HEK293 (cell line): Measurements from ENCODE around the gene ARHGAP5.
A peak's percentile ranks its signal among the peaks of the same experiment; 100 is the strongest.

Experiments used
- CTCF ChIA-PET: fragments of 350-600 bp; formaldehyde crosslinking; extraction: SDS; loops from one replicate; lab custom pipeline; 2021; ENCODE audit warnings: antibody characterized with exemption; lab: Yijun Ruan, JAX
- POLR2A ChIA-PET: fragments of 300-600 bp; formaldehyde crosslinking; extraction: SDS; loops from one replicate; lab custom pipeline; 2020; ENCODE audit warnings: antibody characterized with exemption, inconsistent platforms; lab: Yijun Ruan, JAX
- H3K27ac ChIP-seq: fragments of 200-500 bp; sonication (Bioruptor generic); 2 replicates; pipeline ENCODE4 v1.5.1; 2014; ENCODE audit warnings: low read depth, low read length, control low read depth, inconsistent platforms; ENCODE audit errors: extremely low read depth
- H3K36me3 ChIP-seq, 2 experiments: fragments of 200-500 bp in 1 of 2; sonication (Bioruptor generic) in 1 of 2; 1 replicate in 1 of 2; 2 replicates in 1 of 2; pipeline ENCODE4 v1.5.1; 2014 to 2017; ENCODE audit warnings: inconsistent platforms in 2 of 2, low read length in 2 of 2; ENCODE audit not compliant: control insufficient read depth in 2 of 2, insufficient read depth in 1 of 2
- H3K4me1 ChIP-seq: fragments of 200-500 bp; sonication (Bioruptor generic); 2 replicates; pipeline ENCODE4 v1.5.1; 2014; ENCODE audit warnings: mild to moderate bottlenecking, low read length, inconsistent platforms; ENCODE audit not compliant: control insufficient read depth, insufficient read depth
- H3K4me3 ChIP-seq: 2 replicates; pipeline ENCODE4 v1.5.1; 2011; ENCODE audit warnings: low read depth, mild to moderate bottlenecking, control low read depth, low read length, moderate library complexity
- H3K9me3 ChIP-seq: fragments of 200-500 bp; sonication (Bioruptor generic); 2 replicates; pipeline ENCODE4 v1.5.1; 2014; ENCODE audit warnings: low read depth, low read length, inconsistent platforms; ENCODE audit not compliant: control insufficient read depth, insufficient read depth
- FEZF1 ChIP-seq: fragments of 450-650 bp; formaldehyde crosslinking; IDR thresholded peaks from 2 replicates; pipeline ENCODE4 v1.5.1; 2016; ENCODE audit warnings: missing biosample characterization, missing genetic modification characterization
- OSR2 ChIP-seq: fragments of 450-650 bp; formaldehyde crosslinking; IDR thresholded peaks from 2 replicates; pipeline ENCODE4 v1.5.1; 2016; ENCODE audit warnings: missing biosample characterization, missing genetic modification characterization
- ZBTB1 ChIP-seq: fragments of 450-650 bp; formaldehyde crosslinking; IDR thresholded peaks from 2 replicates; pipeline ENCODE4 v1.5.1; 2016; ENCODE audit warnings: missing biosample characterization, missing genetic modification characterization
- ZEB2 ChIP-seq: fragments of 450-650 bp; formaldehyde crosslinking; IDR thresholded peaks from 2 replicates; pipeline ENCODE4 v1.5.1; 2016; ENCODE audit warnings: missing biosample characterization, missing genetic modification characterization
- ZFP41 ChIP-seq: fragments of 450-650 bp; formaldehyde crosslinking; IDR thresholded peaks from 2 replicates; pipeline ENCODE4 v1.5.1; 2016; ENCODE audit warnings: missing biosample characterization, missing genetic modification characterization, borderline replicate concordance
- ZNF121 ChIP-seq: fragments of 450-650 bp; formaldehyde crosslinking; IDR thresholded peaks from 2 replicates; pipeline ENCODE4 v1.5.1; 2016; ENCODE audit warnings: missing biosample characterization, missing genetic modification characterization
- ZNF132 ChIP-seq: fragments of 450-650 bp; formaldehyde crosslinking; IDR thresholded peaks from 2 replicates; pipeline ENCODE4 v1.5.1; 2017; ENCODE audit warnings: missing biosample characterization, missing genetic modification characterization, borderline replicate concordance
- ZNF146 ChIP-seq: fragments of 450-650 bp; formaldehyde crosslinking; IDR thresholded peaks from 2 replicates; pipeline ENCODE4 v1.5.1; 2016; ENCODE audit warnings: missing biosample characterization, missing genetic modification characterization
- ZNF302 ChIP-seq: fragments of 450-650 bp; formaldehyde crosslinking; IDR thresholded peaks from 2 replicates; pipeline ENCODE4 v1.5.1; 2016; ENCODE audit warnings: missing biosample characterization, missing genetic modification characterization, low read depth
- ZNF311 ChIP-seq: fragments of 450-650 bp; formaldehyde crosslinking; IDR thresholded peaks from 2 replicates; pipeline ENCODE4 v1.5.1; 2017; ENCODE audit warnings: missing biosample characterization, missing genetic modification characterization, borderline replicate concordance
- ZNF664 ChIP-seq: fragments of 450-650 bp; formaldehyde crosslinking; IDR thresholded peaks from 2 replicates; pipeline ENCODE4 v1.5.1; 2016; ENCODE audit warnings: missing biosample characterization, missing genetic modification characterization
- ZNF843 ChIP-seq: fragments of 450-650 bp; formaldehyde crosslinking; IDR thresholded peaks from 2 replicates; pipeline ENCODE4 v1.5.1; 2016; ENCODE audit warnings: missing biosample characterization, missing genetic modification characterization
- ZSCAN30 ChIP-seq: fragments of 450-650 bp; IDR thresholded peaks from 2 replicates; pipeline ENCODE4 v1.5.1; 2018; ENCODE audit warnings: missing biosample characterization, mild to moderate bottlenecking, missing genetic modification characterization, moderate library complexity
- ZXDB ChIP-seq: fragments of 450-650 bp; formaldehyde crosslinking; IDR thresholded peaks from 2 replicates; pipeline ENCODE4 v1.5.1; 2016; ENCODE audit warnings: missing biosample characterization, missing genetic modification characterization
- TF ChIP-seq, protein P1 (sequence below): fragments of 450-650 bp; formaldehyde crosslinking; IDR thresholded peaks from 2 replicates; pipeline ENCODE4 v1.5.1; 2016; ENCODE audit warnings: missing biosample characterization, missing genetic modification characterization
- TF ChIP-seq, protein P2 (sequence below): fragments of 450-650 bp; formaldehyde crosslinking; IDR thresholded peaks from 2 replicates; pipeline ENCODE4 v1.5.1; 2016; ENCODE audit warnings: missing biosample characterization, missing genetic modification characterization, borderline replicate concordance
- TF ChIP-seq, protein P3 (sequence below): fragments of 450-650 bp; formaldehyde crosslinking; IDR thresholded peaks from 2 replicates; pipeline ENCODE4 v1.5.1; 2016; ENCODE audit warnings: missing biosample characterization, missing genetic modification characterization
- TF ChIP-seq, protein P4 (sequence below): fragments of 450-650 bp; formaldehyde crosslinking; IDR thresholded peaks from 2 replicates; pipeline ENCODE4 v1.5.1; 2016; ENCODE audit warnings: missing biosample characterization, missing genetic modification characterization

Gene ARHGAP5

DNA sequence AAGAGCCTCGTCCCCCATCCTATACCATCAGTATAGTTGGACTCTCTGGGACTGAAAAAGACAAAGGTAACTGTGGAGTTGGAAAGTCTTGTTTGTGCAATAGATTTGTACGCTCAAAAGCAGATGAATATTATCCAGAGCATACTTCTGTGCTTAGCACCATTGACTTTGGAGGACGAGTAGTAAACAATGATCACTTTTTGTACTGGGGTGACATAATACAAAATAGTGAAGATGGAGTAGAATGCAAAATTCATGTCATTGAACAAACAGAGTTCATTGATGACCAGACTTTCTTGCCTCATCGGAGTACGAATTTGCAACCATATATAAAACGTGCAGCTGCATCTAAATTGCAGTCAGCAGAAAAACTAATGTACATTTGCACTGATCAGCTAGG lies 13.6 kb downstream of the ARHGAP5 start (continued):
- TF ChIP-seq, protein P1, sequence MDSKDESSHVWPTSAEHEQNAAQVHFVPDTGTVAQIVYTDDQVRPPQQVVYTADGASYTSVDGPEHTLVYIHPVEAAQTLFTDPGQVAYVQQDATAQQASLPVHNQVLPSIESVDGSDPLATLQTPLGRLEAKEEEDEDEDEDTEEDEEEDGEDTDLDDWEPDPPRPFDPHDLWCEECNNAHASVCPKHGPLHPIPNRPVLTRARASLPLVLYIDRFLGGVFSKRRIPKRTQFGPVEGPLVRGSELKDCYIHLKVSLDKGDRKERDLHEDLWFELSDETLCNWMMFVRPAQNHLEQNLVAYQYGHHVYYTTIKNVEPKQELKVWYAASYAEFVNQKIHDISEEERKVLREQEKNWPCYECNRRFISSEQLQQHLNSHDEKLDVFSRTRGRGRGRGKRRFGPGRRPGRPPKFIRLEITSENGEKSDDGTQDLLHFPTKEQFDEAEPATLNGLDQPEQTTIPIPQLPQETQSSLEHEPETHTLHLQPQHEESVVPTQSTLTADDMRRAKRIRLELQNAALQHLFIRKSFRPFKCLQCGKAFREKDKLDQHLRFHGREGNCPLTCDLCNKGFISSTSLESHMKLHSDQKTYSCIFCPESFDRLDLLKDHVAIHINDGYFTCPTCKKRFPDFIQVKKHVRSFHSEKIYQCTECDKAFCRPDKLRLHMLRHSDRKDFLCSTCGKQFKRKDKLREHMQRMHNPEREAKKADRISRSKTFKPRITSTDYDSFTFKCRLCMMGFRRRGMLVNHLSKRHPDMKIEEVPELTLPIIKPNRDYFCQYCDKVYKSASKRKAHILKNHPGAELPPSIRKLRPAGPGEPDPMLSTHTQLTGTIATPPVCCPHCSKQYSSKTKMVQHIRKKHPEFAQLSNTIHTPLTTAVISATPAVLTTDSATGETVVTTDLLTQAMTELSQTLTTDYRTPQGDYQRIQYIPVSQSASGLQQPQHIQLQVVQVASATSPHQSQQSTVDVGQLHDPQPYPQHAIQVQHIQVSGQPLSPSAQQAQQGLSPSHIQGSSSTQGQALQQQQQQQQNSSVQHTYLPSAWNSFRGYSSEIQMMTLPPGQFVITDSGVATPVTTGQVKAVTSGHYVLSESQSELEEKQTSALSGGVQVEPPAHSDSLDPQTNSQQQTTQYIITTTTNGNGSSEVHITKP (tag by site-specific recombination) = no peak
- TF ChIP-seq ZSCAN30 (tag by site-specific recombination) = no peak

DNA sequence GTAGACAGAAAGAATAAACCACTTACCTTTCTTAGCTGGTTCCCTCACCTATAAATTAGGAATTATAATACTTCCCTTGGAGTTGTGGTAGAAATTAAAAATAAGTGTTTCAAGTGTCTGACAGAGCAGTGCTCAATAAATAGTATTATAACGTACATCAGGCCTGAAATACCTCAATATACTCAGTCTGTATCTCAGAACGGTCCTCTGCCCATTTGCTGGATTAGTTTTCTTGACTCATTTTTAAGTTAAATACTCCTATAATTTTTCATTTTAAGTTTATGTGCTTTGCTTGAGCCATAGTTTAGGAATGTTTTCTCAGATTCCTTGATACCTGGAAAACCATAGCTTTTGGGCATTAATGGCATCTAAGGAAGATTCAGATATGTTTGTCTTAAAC lies 22.4 kb downstream of the ARHGAP5 start:
- peaks cover 4 to 14% of the 10 kb centered on the region in 2 experiments for H3K36me3 ChIP-seq
- ChIA-PET POLR2A (no interaction called here), CTCF (no interaction called here)
- H3K27ac ChIP-seq = no peak overlapping the region
- peaks cover 26% of the 10 kb centered on the region for H3K4me1 ChIP-seq
- H3K4me3 ChIP-seq = no peak overlapping the region
- H3K9me3 ChIP-seq = no peaks in the 10 kb centered on the region
- TF ChIP-seq, protein P2, sequence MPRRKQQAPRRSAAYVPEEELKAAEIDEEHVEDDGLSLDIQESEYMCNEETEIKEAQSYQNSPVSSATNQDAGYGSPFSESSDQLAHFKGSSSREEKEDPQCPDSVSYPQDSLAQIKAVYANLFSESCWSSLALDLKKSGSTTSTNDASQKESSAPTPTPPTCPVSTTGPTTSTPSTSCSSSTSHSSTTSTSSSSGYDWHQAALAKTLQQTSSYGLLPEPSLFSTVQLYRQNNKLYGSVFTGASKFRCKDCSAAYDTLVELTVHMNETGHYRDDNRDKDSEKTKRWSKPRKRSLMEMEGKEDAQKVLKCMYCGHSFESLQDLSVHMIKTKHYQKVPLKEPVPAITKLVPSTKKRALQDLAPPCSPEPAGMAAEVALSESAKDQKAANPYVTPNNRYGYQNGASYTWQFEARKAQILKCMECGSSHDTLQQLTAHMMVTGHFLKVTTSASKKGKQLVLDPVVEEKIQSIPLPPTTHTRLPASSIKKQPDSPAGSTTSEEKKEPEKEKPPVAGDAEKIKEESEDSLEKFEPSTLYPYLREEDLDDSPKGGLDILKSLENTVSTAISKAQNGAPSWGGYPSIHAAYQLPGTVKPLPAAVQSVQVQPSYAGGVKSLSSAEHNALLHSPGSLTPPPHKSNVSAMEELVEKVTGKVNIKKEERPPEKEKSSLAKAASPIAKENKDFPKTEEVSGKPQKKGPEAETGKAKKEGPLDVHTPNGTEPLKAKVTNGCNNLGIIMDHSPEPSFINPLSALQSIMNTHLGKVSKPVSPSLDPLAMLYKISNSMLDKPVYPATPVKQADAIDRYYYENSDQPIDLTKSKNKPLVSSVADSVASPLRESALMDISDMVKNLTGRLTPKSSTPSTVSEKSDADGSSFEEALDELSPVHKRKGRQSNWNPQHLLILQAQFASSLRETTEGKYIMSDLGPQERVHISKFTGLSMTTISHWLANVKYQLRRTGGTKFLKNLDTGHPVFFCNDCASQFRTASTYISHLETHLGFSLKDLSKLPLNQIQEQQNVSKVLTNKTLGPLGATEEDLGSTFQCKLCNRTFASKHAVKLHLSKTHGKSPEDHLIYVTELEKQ = no peak
- TF ChIP-seq ZNF664 (tag by site-specific recombination) = peak; percentile 21; the same call in 1 of the 2 replicates

DNA sequence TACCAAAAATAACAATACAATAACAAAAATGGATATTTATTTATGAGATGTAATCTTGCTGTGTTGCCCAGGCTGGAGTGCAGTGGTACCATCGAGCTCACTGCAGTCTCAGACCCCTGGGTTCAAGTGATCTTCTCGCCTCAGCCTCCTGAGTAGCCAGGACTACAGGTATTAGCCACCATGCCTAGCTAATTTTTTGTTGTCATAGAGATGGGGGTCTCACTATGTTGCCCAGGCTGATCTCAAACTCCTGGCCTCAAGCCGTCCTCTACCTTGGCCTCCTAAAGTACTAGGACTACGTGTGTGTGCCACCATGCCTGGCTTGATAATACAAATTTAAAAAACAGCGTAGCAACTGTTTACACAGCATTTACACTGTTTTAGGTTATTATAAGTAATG lies 23.1 kb downstream of the ARHGAP5 start:
- Histone ChIP-seq H3K9me3 (no peaks in the 10 kb centered on the region), H3K27ac (no peak overlapping the region), H3K4me3 (no peak overlapping the region), H3K4me1 (peaks cover 26% of the 10 kb centered on the region), H3K36me3 (peaks cover 4 to 7% of the 10 kb centered on the region in 2 experiments)
- ChIA-PET POLR2A (no interaction called here), CTCF (interaction anchor here (0.6 kb wide), 1 partner anchor 374 kb away, joined by 3 read pairs; no protein-coding TSS in a partner anchor)
- TF ChIP-seq ZFP41 (tag by site-specific recombination) (no peak), ZNF121 (peak; percentile 95)

DNA sequence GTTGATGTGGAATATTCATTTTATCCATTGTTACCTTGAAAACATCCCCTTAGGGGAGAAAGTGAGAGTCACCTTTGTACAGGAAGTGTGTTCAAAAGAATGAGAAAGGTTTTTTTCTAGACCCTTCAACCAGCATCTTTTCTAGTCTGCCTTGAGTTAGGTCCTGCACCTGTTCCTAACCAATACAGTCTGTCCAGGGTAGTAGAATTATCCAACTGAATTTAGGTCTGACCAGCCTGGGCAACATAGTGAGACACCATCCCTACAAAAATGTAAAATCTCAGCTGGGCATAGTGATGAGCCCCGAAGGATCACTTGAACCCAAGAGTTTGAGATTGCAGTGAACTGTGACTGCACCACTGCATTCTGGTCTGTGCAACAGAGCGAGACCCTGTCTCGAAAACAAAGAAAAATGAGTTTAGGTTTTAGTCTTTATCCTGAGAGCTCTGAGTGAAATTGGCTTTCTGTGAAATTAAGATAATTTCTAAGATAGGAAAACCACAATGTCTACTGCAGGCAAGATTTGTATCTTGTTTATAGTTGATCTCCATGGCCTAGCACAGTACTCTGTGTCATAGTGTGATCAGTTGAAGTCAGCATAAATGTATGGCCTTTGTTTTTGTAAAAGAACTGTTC lies 25.2 kb downstream of the ARHGAP5 start:
- Histone ChIP-seq H3K4me1 (peaks cover 24% of the 10 kb centered on the region), H3K9me3 (no peaks in the 10 kb centered on the region), H3K27ac (peak overlapping the region; percentile 47; the same call in 1 of the 2 replicates), H3K4me3 (no peak overlapping the region), H3K36me3 (peaks cover 4% of the 10 kb centered on the region in 2 experiments; a peak in 2 of 3 replicates)
- ChIA-PET CTCF (interaction anchor here (0.6 to 1.0 kb wide), 2 partner anchors 149 to 153 kb away, joined by 3 read pairs; no protein-coding TSS in a partner anchor), POLR2A (no interaction called here)
- TF ChIP-seq, protein P3, sequence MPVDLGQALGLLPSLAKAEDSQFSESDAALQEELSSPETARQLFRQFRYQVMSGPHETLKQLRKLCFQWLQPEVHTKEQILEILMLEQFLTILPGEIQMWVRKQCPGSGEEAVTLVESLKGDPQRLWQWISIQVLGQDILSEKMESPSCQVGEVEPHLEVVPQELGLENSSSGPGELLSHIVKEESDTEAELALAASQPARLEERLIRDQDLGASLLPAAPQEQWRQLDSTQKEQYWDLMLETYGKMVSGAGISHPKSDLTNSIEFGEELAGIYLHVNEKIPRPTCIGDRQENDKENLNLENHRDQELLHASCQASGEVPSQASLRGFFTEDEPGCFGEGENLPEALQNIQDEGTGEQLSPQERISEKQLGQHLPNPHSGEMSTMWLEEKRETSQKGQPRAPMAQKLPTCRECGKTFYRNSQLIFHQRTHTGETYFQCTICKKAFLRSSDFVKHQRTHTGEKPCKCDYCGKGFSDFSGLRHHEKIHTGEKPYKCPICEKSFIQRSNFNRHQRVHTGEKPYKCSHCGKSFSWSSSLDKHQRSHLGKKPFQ (tag by site-specific recombination) = 0 out of 2 replicates have a peak, but pooled peaks have one; percentile 28
- peak; percentile 56; the same call in 1 of the 2 replicates for TF ChIP-seq OSR2 (tag by site-specific recombination)
- TF ChIP-seq ZBTB1 (tag by site-specific recombination) = no peak
- no peak for TF ChIP-seq ZNF302
- no peak for TF ChIP-seq ZNF146 (tag by site-specific recombination)
- peak; percentile 65 for TF ChIP-seq ZNF121
- 0 out of 2 replicates have a peak, but pooled peaks have one; percentile 42 for TF ChIP-seq ZNF843 (tag by site-specific recombination)
- no peak for TF ChIP-seq ZNF132 (tag by site-specific recombination)
- TF ChIP-seq ZXDB (tag by site-specific recombination) = peak; percentile 27; the same call in 1 of the 2 replicates
- TF ChIP-seq ZNF311 (tag by site-specific recombination) = no peak
- TF ChIP-seq FEZF1 (tag by site-specific recombination) = 0 out of 2 replicates have a peak, but pooled peaks have one; percentile 17
- TF ChIP-seq, protein P4, sequence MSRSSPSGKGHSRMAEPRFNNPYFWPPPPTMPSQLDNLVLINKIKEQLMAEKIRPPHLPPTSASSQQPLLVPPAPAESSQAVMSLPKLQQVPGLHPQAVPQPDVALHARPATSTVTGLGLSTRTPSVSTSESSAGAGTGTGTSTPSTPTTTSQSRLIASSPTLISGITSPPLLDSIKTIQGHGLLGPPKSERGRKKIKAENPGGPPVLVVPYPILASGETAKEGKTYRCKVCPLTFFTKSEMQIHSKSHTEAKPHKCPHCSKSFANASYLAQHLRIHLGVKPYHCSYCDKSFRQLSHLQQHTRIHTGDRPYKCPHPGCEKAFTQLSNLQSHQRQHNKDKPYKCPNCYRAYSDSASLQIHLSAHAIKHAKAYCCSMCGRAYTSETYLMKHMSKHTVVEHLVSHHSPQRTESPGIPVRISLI (tag by site-specific recombination) = no peak
- TF ChIP-seq ZEB2 (tag by site-specific recombination) = 0 out of 2 replicates have a peak, but pooled peaks have one; percentile 32
